ENCODE data around the gene KCNMB1. TPM values are rescaled to one million over a fixed set of nuclear protein-coding genes. Genes with fewer than 3 reads are reported as not detected.

Gene KCNMB1
- total and polyA plus RNA-seq, 10 of the 15 experiments (the other 5 are each of a cell fraction or from before 2014, with no cell fraction given): 1.2 to 3.6 (median 2.6) TPM

- ChIA-PET SMC1A (ENCODE audit: uncharacterized antibody, unreplicated experiment) (interaction anchor here (2.3 to 3.8 kb wide), 3 partner anchors 8 to 201 kb away, joined by 8 to 12 read pairs (median 11); no protein-coding TSS in a partner anchor), POLR2A (no interaction called here), RAD21 (ENCODE audit: unreplicated experiment) (interaction anchor here (0.9 kb wide), 1 partner anchor 9 kb away, joined by 3 read pairs; no protein-coding TSS in a partner anchor), CTCF (interaction anchor here (0.9 to 9.0 kb wide), 12 partner anchors 9 to 323 kb away, joined by 3 to 180 read pairs (median 10); no protein-coding TSS in a partner anchor)
- Histone ChIP-seq H3K9ac (ENCODE audit: control insufficient read depth, insufficient read depth, low read length) (no peak overlapping the region), H3K27ac (ENCODE audit: control insufficient read depth, insufficient read depth) (no peak overlapping the region), H3K27me3 (replicated peaks in 1 of 2; ENCODE audit: control insufficient read depth in 2 of 2, insufficient read depth in 2 of 2, low read length in 1 of 2) (no peaks in the 10 kb centered on the region; a peak in 2 of 4 replicates), H3K4me1 (ENCODE audit: control insufficient read depth, insufficient read depth, low read length) (no peaks in the 10 kb centered on the region), H3K4me3 (no peak overlapping the region), H3K9me3 (replicated peaks; ENCODE audit: control insufficient read depth, insufficient read depth, low read length) (no peaks in the 10 kb centered on the region; the same call in 2 of the 3 replicates), H3K79me2 (ENCODE audit: control insufficient read depth, insufficient read depth, low read length) (no peaks in the 10 kb centered on the region), H3K36me3 (ENCODE audit: control insufficient read depth in 2 of 2, insufficient read depth in 2 of 2, low read length in 1 of 2) (no peaks in the 10 kb centered on the region), H3K4me2 (ENCODE audit: control insufficient read depth, insufficient read depth) (no peak overlapping the region), H4K20me1 (ENCODE audit: control insufficient read depth, insufficient read depth) (no peaks in the 10 kb centered on the region), H2AFZ (ENCODE audit: control insufficient read depth, low read depth, low read length) (no peak overlapping the region)
- FAIRE-seq (no peak), ATAC-seq (no peak), DNase-seq (ENCODE audit: low read depth, low spot score) (no peak)
- in situ Hi-C loops (cut with MboI) (no loop called here), intact Hi-C loops (cut with micrococcal nuclease; ENCODE audit: unreplicated experiment) (no loop called here)
- BruUV-seq (replicated peaks): no TSS peak
- TF ChIP-seq HDAC6 (IDR thresholded peaks at IDR 0.05; ENCODE audit: unreplicated experiment): no peak
- no peak for TF ChIP-seq ATF7 (IDR thresholded peaks at IDR 0.05; ENCODE audit: low read depth)
- TF ChIP-seq TBL1XR1 (IDR thresholded peaks at IDR 0.05; ENCODE audit: low read depth, low read length): no peak
- TF ChIP-seq CHD1 (IDR thresholded peaks at IDR 0.05; ENCODE audit: low read depth, low read length): no peak
- no peak for TF ChIP-seq IRF4 (IDR thresholded peaks at IDR 0.05; ENCODE audit: low read depth, low read length)
- TF ChIP-seq GABPA (IDR thresholded peaks at IDR 0.05; ENCODE audit: low read depth): no peak
- TF ChIP-seq SPI1 (IDR thresholded peaks at IDR 0.05; ENCODE audit: borderline replicate concordance, insufficient read depth, low read depth, low read length): no peak
- TF ChIP-seq CHD2 (IDR thresholded peaks at IDR 0.05; ENCODE audit: borderline replicate concordance, low read depth, low read length): no peak
- no peak for TF ChIP-seq POU2F2 (IDR thresholded peaks at IDR 0.05; ENCODE audit: borderline replicate concordance, low read depth, low read length)
- TF ChIP-seq, protein P1, sequence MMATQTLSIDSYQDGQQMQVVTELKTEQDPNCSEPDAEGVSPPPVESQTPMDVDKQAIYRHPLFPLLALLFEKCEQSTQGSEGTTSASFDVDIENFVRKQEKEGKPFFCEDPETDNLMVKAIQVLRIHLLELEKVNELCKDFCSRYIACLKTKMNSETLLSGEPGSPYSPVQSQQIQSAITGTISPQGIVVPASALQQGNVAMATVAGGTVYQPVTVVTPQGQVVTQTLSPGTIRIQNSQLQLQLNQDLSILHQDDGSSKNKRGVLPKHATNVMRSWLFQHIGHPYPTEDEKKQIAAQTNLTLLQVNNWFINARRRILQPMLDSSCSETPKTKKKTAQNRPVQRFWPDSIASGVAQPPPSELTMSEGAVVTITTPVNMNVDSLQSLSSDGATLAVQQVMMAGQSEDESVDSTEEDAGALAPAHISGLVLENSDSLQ (IDR thresholded peaks at IDR 0.05): no peak
- no peak for TF ChIP-seq RELA (IDR thresholded peaks at IDR 0.05; ENCODE audit: borderline replicate concordance, partially characterized antibody)
- TF ChIP-seq, protein P2, sequence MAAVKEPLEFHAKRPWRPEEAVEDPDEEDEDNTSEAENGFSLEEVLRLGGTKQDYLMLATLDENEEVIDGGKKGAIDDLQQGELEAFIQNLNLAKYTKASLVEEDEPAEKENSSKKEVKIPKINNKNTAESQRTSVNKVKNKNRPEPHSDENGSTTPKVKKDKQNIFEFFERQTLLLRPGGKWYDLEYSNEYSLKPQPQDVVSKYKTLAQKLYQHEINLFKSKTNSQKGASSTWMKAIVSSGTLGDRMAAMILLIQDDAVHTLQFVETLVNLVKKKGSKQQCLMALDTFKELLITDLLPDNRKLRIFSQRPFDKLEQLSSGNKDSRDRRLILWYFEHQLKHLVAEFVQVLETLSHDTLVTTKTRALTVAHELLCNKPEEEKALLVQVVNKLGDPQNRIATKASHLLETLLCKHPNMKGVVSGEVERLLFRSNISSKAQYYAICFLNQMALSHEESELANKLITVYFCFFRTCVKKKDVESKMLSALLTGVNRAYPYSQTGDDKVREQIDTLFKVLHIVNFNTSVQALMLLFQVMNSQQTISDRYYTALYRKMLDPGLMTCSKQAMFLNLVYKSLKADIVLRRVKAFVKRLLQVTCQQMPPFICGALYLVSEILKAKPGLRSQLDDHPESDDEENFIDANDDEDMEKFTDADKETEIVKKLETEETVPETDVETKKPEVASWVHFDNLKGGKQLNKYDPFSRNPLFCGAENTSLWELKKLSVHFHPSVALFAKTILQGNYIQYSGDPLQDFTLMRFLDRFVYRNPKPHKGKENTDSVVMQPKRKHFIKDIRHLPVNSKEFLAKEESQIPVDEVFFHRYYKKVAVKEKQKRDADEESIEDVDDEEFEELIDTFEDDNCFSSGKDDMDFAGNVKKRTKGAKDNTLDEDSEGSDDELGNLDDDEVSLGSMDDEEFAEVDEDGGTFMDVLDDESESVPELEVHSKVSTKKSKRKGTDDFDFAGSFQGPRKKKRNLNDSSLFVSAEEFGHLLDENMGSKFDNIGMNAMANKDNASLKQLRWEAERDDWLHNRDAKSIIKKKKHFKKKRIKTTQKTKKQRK (IDR thresholded peaks at IDR 0.05; ENCODE audit: low read depth, low read length): no peak
- no peak for TF ChIP-seq SIN3A (IDR thresholded peaks at IDR 0.05; ENCODE audit: low read depth, low read length)
- TF ChIP-seq, protein P3, sequence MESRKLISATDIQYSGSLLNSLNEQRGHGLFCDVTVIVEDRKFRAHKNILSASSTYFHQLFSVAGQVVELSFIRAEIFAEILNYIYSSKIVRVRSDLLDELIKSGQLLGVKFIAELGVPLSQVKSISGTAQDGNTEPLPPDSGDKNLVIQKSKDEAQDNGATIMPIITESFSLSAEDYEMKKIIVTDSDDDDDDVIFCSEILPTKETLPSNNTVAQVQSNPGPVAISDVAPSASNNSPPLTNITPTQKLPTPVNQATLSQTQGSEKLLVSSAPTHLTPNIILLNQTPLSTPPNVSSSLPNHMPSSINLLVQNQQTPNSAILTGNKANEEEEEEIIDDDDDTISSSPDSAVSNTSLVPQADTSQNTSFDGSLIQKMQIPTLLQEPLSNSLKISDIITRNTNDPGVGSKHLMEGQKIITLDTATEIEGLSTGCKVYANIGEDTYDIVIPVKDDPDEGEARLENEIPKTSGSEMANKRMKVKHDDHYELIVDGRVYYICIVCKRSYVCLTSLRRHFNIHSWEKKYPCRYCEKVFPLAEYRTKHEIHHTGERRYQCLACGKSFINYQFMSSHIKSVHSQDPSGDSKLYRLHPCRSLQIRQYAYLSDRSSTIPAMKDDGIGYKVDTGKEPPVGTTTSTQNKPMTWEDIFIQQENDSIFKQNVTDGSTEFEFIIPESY (IDR thresholded peaks at IDR 0.05): no peak
- no peak for TF ChIP-seq IKZF1 (conservative IDR thresholded peaks at IDR 0.05)
- TF ChIP-seq LARP7 (IDR thresholded peaks at IDR 0.05): no peak
- TF ChIP-seq RB1 (IDR thresholded peaks at IDR 0.05; ENCODE audit: borderline replicate concordance): no peak
- TF ChIP-seq EP300 (IDR thresholded peaks at IDR 0.05; ENCODE audit: borderline replicate concordance in 1 of 2, control insufficient read depth in 1 of 2, low read depth in 2 of 2, low read length in 2 of 2): no peak
- no peak for TF ChIP-seq PAX5 (IDR thresholded peaks at IDR 0.05; ENCODE audit: borderline replicate concordance, low read depth, low read length)
- 23% methylated on average over 4 of the region's 4 CpGs for WGBS (ENCODE audit: insufficient coverage, insufficient replicate concordance, low lambda C conversion rate, missing lambda C conversion rate)
These were observed 35.5 kb upstream of the KCNMB1 start for GRCh38 chr5:170424629-170425028.
